ENCODE measurements around the gene DSCAML1.

The DSCAML1 gene

DNA sequence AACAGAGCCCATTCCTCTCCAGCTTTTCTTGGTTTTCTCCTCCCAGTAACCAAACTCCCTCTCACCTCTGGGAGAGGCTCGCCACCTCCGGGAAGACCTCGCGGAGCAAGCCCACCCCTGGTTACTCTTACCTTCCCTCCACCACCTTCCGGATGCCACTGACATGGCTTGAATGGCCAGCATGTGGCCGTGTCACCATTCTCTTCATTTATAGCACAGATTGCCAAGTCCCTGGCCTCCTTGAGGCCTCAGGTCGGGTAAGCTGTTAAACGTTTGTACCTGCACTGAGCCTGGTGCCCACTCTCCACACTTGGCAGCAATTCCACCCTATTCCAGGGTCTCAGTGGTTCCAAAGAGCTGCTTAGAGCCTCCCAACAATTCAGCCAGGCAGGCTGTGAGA, 35.5 kb upstream of the DSCAML1 start:
- no peak for DNase-seq (ENCODE audit: low read depth in 2 of 2)

DNA sequence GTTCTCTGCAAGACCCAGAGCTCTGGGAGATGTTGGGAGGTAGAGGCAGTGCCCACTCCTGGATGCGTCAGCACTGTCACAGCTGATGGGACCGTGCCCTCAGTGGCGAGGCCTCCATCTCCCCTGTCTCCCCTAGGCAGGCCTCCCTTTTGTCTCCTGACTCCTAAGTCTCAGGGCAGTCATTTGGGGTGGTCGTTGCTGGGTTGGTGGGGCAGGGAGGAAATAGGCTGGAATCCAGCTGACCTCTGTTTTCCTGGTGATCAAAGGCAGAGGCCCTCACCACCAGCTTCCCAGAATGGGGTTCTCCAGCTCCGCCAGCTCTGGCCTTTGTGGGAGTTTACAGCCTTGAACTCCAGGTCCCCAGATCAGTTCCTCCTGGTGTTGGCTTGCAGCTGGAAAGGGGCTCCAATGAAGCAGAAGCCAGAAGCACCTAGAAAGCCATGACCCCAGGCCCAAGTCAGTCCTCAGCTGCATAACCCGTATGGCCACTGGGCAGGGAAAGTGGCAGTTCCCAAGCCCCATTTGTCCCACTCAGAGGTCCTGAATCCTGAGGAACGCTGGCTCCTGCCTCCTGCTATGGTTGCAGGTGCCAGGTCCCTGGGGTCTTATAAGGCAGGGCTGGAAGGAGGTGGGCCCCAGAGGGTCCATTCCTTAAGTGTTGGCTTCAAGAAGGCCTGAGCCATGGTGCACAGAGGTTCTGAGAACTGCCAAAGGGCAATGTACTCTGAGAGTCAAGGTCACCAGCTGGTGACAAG, 34.8 kb upstream of the DSCAML1 start:
- DNase-seq (ENCODE audit: low read depth in 2 of 2) = no peak

DNA sequence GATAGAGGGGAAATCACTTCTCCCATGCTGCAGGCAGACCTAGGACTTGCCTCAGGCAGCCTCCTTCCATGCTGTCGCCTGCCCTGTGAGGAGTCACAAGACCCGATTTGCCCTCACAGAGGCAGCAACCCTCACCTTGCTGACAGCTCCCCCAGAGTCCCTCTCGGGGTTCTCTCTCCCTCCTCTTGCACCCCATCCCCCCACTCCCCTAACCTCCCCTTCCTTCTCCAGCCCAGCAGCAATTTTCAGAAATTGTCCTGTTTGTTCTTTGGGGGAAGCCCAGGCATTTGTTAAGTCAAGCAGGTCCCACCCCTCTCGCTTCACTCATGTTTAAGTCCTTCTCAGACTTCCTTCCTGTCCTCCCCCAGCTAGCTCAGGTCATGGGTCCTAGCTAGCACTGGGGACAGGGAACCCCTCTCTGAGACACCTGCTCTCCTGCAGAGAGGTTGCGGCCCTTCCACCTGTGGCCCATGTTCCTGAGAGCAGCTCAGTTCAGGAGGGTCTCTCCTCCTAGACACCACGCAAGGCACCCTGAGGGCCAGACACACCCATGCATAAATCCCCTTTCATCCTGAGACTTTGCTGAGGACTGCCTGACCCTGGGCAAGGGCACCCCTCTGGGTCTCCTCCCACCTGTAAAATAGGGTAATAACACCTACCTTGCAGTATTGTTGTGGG, 33.8 kb upstream of the DSCAML1 start:
- no peak for DNase-seq (ENCODE audit: low read depth in 2 of 2)

DNA sequence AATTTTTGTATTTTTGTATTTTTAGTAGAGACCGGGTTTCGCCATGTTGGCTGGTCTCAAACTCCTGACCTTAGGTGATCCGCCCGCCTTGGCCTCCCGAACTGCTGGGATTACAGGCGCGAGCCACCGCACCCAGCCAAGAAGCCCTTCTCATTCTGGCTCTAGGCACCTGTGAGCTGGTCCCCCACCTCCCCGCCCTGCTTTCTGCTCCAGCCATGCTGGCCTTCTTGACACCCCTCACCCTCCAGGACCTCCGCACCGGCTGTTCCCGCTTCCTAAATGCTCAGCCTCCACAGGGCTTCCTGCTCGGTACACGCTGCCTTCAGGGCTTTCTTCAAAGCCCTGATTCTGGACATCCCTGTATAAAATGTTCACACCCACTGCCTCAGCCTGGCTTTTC, 33.1 kb upstream of the DSCAML1 start:
- DNase-seq (ENCODE audit: low read depth in 2 of 2) = no peak

DNA sequence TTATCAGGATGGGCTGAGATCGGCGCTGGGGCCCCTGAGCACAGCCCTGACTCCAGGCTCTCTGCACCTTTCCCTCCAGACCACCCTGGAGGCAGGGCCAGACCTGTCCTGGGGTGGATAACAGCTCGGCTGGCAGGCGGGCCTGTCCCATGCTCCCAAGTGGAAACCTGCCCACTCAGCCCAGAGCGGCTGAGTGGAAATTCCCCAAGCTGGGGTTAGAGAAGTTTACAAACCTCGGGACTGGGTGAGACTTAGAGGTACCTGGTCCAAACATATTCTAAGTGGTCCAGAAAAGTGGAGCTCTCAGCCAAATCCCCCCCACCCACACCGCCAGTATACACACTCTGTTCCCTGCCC, 32.3 kb upstream of the DSCAML1 start:
- no peak for DNase-seq (ENCODE audit: low read depth in 2 of 2)

DNA sequence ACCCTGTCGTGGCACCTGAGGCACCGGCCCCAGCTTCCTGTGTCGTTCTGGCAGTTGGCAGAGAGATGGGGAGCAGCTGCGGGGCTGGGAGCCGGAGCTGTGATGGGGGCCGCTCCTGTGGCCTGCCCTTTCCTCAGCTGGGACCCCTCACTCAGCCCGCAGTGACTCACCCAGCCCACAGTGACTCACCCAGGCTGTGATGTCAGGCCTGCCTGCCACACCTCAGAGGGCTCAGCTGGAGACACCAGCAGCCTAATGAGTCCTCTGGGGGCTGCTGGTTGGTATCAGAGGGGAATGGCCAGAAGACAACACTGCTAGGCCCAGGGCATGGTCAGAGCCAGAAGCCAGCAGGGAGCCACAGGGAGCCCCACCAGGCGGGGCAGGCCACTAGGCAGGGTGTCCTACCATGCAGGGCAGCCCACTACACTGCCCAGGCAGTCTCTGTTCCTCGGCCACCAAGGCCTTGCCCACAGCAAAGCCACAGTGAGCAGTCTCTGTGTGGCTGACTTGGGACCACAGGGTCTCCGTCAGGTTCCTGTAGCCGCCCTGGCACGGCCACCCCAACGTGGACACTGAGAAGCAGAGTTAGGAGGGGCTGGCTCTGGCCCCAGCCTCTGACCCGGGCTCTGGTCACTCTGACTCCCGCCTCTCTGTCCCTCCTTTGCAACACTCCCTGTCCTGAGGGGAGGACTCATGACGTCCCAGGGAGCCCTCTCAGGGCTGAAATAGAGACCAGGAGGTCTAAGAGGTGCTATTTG, 31.8 kb upstream of the DSCAML1 start:
- DNase-seq (ENCODE audit: low read depth in 2 of 2) = peak; percentile 64 to 79

DNA sequence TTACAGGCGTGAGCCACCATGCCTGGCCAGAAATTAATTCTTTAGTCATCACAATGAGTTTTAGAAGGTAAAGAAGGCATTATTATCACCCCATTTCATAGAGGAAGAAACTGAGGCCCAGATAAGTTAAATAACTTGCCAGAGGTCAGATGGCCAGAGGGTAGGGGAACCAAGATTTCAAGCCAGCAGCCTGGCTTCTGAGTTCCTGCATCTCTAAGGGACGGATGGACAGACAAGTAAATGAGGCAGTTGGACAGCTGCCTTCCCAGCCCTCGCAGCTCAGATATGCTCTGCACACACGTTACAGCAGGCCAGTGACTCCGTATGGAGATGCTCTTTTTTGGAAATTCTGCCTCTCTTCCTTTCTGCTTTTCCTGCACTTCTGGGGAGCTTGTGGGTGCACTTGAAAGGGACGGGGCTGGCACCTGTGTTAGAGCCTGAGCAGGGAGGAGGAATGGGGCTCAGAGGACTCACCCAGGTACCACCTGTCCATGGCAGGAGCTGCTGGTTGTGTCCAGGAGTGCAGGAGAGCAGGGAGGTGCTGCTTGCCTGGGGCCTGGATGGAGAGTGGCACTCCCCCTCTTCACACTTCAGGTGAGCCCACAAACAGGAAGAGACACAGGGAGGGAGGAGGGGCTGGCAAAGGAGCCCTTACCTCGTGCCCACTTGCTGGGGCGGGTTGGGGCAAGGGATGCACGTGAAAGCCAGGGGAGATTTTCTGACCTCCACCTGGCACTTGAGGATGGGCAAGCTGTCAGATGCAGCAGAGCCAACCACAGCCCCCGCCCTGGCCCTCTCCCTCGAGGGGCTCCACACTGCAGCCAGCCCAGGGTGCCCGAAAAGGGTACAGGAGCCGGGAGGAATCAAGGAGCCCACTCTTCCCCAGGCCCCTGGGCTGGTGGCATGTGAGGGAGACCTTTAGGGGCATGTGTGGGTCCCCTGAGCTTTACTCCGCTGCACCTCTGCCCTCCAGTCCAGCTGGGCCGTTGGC, 30.8 kb upstream of the DSCAML1 start:
- DNase-seq (ENCODE audit: low read depth in 2 of 2) = no peak

DNA sequence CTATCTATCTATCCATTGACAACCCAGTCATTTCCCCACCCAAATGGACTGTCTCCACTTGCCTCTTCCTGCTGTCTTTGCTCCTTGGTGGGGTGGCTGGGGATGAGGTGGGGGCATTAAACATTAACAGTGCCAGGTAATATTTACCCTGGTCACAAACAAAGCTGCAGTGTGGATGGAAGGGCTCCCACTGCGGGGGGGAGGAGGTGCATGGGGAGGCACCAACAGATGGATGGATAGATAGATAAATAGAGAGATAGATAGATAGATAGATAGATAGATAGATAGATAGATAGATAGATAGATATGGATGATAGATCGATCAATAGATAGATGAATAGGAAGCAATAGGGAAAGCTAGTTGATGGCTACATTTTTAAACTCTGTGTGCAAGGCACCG, 29.8 kb upstream of the DSCAML1 start:
- no peak for DNase-seq (ENCODE audit: low read depth in 2 of 2)

DNA sequence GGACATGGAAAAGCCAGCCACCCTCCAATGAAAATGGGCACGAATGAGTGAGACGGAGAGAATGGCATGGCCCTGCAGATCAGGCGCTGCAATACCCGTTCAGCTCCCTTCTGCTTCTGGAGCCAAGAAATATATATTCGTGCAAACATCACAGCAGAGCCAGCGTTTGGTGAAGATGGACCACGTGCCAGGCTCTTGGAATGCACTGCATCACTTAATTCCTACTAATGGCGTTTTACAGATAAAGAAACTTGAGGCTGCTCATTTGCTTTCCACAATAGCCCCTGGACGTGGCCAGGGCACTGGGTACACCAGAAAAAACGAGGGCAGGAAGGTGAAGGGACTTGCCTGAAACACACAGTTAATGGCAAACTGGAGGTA, 29.2 kb upstream of the DSCAML1 start:
- DNase-seq (ENCODE audit: low read depth in 2 of 2) = no peak

DNA sequence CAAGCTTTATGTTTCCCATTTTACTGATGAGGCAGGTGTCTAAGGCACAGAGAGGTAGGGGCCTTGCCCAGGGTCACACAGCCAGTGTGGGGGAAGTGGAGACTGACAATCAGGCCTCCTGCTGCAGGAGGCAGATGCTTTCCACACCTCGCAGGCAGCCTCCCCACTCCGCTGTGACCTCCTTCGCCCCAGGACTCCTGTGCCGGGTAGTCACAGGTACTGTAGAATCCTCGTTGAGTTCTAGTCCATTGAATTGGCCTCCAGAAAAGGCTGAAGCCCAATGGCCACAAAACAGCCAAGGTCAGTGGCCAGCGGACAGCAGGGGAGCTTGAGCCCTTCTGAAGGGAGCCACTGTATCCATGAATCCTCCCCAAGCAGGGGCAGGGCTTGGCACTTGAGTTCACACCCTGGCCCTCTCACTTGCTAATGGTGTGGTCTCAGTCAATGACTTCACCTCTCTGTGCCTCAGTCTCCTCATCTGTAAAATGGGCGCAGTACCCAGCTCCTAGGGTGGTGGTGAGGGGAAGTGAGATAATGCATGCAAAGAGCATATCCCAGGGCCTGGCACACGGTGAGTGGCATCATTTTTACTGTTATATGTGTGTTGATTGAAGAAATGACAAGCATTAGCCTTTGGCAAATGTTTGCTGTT, 28.6 kb upstream of the DSCAML1 start:
- no peak for DNase-seq (ENCODE audit: low read depth in 2 of 2)

DNA sequence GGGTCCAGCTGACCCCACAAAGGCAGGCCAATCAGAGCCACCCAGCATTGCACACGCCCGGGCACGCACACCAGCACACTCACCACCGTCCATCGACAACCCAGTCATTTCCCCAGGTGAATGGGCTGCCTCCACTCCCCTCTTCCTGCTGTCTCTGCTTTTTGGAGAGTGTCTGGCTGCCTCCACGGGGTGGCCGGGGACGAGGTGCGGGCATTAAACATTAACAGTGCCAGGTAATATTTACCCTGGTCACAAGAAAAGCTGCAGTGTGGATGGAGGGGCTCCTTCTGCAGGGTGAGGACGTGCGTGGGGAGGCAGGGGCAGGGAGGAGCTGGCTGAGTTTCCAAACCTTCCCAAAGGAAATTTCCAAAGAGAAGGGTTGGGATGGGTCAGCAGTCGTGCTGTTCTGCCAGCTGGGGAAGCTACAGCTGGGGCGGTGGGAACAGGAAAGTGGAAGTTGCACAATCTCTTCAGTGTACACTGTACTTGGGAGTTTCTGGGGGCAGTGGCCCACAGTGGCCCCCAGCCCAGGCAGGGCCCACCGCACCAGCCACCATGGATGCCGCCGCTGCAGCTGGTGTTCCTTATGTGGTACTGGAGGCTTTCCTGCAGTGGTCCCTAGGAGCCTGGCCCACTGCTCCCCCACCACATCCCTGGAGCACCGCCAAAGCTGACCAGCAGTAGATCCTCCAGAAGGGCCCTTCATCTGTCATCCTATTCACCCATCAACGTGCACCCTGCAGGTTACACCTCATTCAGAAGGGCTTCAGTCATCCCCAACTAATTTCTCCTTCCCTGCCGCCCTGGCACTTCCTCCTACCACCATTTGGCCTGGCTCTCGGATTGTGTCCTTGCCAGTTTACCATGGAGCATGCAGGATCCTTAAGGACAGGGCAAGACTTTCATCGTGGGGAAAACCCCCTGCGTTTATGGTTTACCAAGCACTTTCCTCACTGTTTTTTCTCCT, 27.8 kb upstream of the DSCAML1 start, which contains the start of gene FXYD2:
FXYD2 (minus strand) TSS at position 174 of the 967 bp plus-strand sequence; CDS start at position 108, 66 bp downstream.
- DNase-seq (ENCODE audit: low read depth in 2 of 2) = no peak

DNA sequence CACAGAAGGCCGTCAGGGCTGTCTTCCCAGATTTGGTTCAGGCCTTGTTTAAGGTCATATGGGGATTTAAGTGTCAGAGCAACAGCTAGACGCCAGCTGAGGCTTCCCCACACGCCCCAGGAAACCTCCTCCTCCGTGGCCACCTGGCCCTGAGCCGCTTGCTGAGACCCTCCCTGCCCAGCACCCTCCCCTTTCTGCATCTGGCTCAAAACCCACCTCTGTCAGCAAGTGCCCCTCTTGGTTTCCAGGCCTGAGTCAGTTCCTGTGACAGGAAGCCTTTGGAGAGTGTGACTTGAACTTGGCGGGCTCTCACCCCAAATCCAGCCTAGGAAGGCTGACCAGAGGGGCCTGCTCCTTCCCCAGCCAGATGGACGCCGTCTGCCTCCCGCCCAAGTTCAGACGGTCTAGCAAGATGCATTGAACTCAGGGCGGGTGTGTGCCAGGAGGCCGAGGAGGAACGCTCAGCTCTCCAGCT, 27.0 kb upstream of the DSCAML1 start:
- no peak for DNase-seq (ENCODE audit: low read depth in 2 of 2)

DNA sequence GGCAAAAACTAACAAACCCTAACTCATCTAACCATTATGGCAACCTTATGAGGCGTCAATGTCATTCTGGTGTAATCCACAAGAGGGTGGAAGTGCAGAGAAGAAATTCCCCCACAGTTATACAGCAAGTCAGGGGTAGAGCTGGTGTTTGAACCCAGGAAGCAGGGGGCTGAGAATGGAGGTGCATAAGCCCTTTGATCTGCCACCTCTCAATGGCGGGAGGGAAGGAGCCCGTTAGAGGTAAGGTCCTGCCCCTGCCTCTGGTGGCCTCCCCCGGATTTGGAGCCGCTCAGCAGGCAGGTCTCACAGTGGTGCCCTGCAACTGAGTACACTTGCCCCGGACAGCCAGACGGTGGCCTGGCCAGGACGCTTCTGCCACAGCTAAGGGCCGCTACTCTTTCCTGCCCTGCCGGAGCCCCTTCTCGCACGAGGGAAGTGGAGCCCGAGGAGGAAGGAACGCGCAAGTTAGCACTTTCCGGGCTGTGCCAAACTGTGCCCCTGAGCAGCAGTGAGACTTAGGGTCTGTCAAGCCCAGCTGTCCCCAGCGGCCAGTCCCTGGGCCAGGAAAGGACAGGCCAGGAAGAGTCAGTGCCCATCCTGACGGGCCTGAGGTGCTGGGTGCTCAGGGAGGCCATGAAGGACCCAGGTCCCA, 26.4 kb upstream of the DSCAML1 start:
- DNase-seq (ENCODE audit: low read depth in 2 of 2) = no peak

DNA sequence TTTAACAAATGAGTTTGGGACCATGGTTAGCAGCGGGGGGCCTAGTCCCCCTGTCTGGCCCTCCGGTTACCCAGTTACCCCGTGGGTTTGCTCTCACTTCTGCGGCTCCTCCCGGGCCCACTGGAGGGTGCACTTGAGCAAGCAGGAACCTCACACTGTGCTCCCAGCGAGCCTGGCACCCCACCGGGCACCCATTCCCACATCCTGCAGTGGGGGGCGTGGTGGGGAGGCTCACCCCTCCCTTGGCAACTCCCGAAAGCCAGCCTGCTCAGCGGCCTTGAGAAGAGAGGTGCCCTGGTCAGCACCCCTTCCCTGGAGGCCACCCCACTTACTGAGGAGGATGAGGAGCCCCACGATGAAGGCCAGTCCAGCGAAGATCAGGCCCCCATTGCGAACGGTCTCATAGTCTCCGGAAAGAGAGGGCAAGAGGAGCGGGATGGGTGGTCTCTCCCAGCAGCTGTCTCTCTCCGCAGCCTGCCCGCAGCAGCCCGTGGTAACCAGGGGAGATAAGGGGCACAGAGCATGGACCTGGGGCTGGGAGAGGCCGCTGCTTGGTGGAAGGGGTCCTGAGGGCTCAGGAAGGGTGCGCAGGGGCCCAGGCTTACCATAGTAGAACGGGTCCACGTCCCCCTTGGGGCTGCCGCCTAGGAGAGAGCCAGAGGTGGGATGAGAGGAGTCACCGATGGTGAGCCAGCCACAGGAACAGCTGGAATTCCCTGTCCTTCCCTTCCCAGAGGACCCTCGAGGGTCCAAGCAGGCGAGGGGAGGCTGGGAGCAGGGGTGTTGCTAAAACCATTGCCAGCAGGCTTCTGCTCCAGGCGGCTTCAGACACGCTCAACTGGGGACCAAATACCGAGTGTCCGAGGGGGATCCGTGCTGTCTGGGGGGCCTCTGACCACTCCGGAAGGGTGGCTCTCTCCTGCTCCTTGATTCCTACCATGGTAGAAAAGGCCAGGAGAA, 25.3 kb upstream of the DSCAML1 start:
- DNase-seq (ENCODE audit: low read depth in 2 of 2) = peak; percentile 34 to 51

DNA sequence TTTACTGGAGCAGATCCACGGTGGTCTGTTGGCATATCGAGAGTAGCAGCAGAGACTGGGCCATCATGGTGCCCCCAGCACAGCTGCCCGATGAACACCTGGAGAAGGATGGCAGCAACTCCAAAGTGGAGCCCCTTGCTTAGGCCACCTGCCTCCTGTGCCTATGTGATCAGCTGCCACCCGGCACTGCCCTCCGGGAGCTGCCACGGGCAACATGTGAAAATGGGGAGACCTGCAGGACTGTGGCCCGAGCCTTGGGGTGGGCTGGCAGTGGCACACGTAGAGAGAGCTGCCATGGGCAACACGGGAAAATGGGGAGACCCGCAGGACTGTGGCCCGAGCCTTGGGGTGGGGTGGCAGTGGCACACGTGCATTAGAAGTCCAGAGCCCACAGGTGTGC, 24.4 kb upstream of the DSCAML1 start:
- no peak for DNase-seq (ENCODE audit: low read depth in 2 of 2)

DNA sequence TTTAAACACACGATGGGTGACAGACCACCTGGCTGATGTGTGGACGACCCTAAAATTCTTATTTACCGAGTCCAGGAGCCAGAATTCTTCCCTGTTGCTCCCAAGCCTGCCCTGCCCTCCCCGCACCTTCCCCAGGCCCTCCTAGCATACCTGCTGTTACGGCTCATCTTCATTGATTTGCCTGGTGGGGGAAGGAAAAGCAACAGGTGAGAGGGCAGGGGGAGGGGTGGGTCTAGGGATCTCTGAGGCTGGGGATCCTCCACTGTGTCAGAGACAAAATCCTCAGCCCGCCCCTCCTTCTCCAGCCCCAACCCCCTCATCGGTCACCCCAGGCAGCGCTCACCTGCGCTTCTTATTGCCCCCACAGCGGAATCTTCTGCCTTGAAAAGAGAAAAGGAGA, 23.5 kb upstream of the DSCAML1 start:
- DNase-seq (ENCODE audit: low read depth in 2 of 2) = no peak

DNA sequence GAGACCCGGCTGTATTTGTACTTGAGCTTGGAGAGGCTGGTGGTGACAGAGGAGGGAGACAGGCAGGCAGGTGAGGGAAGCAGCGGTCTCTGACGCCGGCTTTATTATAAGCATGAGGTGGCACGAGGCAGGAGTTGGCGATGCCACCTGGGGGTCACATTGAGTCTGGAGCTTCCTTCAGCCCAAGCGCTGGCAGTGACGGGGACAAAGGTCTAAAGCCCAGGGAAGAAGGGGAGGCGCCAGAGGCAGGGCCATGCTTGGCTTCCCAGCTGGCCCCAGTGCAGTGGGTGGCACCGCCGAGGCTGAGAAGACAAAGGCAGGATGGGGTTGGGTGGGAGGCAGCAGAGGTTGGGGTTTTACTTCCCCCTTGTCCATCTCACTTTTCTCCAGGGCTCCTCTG, 23.1 kb upstream of the DSCAML1 start:
- DNase-seq (ENCODE audit: low read depth in 2 of 2) = no peak
